Epithelial cell of proximal tubule (primary cell): ENCODE measurements around the gene ZNRF4. TPM values are rescaled to one million over a fixed set of nuclear protein-coding genes. Genes with fewer than 3 reads are reported as not detected.

Source experiments
- DNase-seq: peaks from one replicate; pipeline ENCODE4 v3.0.0-alpha.2; 2011; ENCODE audit warnings: low read depth
- H3K4me3 ChIP-seq: 2 replicates; pipeline ENCODE4 v1.5.1; 2011; ENCODE audit warnings: low read depth, mild to moderate bottlenecking, low read length
- total RNA-seq: library from RNA; depleted of rRNA; stranded (reverse); fragments of >200 nt; gene quantifications from 2 replicates; pipeline ENCODE4 v1.2.3, GENCODE V29; 2015
- TF ChIP-seq, protein P1 (sequence below): conservative IDR thresholded peaks from 2 replicates; pipeline ENCODE4 v1.5.1; 2012; ENCODE audit warnings: low read depth, mild to moderate bottlenecking, low read length

Gene ZNRF4
- total RNA-seq, 1 donor from 2014 or later = not detected

DNA sequence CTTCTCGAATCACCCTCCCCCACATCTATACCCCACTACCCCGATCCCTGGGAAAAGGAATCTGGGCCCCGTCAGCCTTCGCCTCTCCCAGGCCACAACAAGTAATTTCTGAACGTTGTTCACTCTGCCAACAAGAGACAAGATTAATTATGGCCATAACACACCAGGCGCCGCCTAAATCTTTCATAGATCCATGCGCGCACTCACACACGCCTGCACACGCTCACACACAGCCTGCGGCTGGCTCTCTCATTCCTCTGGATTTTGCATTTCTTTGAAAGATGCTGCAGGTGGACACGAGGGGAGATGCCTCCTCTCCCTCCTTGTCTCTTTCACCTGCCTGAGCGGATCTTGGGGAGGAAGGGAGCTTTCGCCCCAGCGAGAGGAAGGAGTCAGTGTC, 17.1 kb downstream of the ZNRF4 start:
- DNase-seq = no peak
- TF ChIP-seq, protein P1, sequence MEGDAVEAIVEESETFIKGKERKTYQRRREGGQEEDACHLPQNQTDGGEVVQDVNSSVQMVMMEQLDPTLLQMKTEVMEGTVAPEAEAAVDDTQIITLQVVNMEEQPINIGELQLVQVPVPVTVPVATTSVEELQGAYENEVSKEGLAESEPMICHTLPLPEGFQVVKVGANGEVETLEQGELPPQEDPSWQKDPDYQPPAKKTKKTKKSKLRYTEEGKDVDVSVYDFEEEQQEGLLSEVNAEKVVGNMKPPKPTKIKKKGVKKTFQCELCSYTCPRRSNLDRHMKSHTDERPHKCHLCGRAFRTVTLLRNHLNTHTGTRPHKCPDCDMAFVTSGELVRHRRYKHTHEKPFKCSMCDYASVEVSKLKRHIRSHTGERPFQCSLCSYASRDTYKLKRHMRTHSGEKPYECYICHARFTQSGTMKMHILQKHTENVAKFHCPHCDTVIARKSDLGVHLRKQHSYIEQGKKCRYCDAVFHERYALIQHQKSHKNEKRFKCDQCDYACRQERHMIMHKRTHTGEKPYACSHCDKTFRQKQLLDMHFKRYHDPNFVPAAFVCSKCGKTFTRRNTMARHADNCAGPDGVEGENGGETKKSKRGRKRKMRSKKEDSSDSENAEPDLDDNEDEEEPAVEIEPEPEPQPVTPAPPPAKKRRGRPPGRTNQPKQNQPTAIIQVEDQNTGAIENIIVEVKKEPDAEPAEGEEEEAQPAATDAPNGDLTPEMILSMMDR = no peak

DNA sequence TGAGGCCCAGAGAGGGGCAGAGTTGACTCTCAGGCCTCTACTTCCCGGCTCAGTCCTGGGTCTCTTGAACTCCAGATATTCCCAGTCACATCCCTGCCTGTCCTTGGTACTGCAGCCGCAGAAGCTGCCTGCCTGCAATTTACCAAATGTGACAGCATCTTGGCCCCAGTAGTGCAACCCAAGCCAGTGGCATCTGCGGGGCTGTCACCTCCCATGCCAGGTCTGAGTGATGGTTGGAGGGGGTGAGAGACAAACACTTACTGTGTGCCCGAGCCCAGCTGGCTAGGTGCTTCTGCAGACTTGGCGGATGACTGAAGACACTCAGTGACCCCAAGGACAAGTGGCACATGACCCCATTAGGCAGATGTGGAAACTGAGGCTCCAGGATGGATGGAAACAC, 18.4 kb downstream of the ZNRF4 start:
- H3K4me3 ChIP-seq = no peak overlapping the region
- TF ChIP-seq, protein P1 = no peak
- no peak for DNase-seq

More for the DNA sequence above, 17.1 kb downstream of the ZNRF4 start:
- no peak overlapping the region for H3K4me3 ChIP-seq

DNA sequence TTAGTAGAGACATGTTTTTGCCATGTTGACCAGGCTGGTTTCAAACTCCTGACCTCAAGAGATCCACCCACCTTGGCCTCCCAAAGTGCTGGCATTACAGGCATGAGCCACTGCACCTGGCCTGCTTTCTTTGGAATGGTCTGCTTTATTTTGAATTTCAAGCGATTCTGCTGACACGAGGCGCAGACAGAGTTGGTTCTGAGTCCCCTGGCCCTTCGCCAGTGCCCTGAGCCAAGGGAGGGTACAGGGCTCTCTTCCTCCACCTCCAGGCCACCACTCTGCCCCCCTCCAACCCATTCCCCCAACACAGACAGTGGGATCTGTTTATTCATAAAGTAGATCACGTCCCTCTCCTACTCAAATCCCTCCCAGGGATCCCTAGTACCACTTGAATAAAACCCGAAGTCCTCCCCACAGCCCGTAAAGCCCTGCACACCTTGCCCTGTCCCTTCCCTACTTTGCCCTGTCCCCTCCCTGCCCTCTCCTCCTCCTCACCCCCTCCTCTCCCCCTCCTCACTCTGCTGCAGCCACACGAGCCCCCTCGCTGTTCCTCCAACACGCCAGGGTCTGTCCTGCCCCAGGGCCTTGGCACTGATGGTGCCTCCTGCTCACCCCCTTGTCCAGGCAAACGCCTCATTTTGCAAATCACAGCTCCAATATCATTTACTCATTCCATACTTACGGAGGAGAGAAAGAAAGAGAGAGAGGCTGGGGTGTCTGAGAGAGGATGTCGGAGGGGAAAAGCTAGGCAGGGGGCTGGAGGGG, 22.4 kb downstream of the ZNRF4 start:
- no peak for DNase-seq
- TF ChIP-seq, protein P1 = no peak
- H3K4me3 ChIP-seq = no peak overlapping the region

DNA sequence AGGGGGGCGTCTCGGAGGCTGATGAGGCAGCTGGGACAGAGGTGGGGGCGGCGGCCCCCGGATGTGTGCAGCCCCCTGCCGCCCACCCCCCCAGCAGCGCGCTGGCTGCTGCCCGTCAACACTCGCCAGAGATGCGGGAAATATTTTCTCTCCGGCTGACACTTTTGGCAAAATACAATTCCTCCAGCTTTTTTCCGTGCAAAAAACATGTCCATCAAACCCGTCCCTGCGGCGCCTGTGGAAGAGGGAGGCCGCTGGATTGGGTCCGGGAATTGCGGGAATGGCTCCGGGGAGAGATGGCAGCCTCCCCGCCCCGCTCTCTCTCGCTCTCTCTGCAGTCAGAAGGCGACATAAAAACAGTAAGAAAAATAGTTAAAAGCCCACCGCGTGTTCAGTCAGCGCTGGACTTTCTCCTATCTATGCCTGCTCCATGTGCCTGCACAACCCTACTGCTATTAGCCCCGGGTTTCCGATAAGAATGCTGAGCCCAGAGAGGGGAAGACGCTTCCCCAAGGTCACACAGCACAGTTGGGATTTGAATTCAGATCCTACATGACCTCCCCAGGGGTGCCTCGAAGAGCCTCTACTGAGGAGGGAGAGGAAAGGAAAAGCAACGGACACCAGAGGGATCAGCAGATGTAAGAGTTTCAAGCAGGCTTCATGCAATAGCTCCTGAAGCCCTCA, 23.2 kb downstream of the ZNRF4 start:
- TF ChIP-seq, protein P1 = no peak
- no peak for DNase-seq
- H3K4me3 ChIP-seq = no peak overlapping the region

DNA sequence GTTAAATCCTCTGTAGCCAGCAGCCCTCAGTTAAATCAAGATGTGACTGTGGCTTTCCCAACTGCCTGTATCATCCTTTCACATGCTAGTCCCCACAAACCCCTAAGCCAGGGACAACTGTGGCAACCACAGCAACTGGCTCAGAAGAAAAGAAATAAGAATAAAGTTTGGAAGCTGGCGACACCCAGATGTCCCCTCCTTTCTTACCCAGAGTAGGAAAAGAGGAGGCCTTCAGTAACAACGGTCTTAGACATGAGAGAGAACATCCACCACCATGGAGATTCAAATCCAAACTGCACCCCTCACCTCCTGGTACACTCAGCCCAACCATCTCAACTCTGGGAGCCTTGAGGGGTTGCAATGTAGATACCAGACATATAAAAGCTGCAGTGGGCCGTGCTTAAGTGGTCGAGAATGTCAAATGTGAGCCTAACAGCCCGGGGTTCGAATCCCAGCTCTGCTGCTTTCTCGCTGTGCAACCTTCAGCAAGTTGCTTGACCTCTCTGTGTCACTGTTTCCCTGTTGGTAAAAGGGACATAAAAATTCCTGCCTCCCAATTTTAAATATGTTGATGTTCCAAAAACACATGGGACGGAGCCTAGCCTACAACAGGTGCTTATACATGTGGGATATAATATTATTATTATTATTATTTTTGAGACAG, 23.8 kb downstream of the ZNRF4 start:
- no peak overlapping the region for H3K4me3 ChIP-seq
- TF ChIP-seq, protein P1 = no peak
- no peak for DNase-seq

DNA sequence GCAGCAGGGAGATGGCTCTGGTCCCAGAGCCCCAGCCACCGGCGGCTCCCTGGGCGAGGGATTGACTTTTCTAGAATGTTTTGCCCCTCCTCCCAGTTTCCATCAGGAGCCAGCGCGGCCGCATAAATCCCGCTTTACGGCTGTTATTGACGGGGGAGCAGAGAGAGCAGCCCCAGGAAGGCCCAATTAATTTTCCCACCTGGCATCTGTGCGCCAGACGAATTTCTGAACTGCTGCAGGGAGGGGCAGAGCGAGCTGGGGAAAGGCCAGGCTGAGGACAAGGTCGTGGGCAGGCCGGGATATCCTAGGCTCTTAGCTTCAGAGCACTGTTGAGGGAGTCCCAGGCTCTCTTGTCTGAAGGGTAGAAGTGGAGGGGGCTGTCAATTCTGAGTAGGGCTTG, 24.7 kb downstream of the ZNRF4 start:
- no peak overlapping the region for H3K4me3 ChIP-seq
- no peak for DNase-seq
- TF ChIP-seq, protein P1 = no peak
